A673 (cell line): ENCODE data around the gene INCENP. TPM values are rescaled to one million over a fixed set of nuclear protein-coding genes. Genes with fewer than 3 reads are reported as not detected.
"Not testable (repeated sequence)": the region's sequence is repeated elsewhere in the genome, so short reads cannot be mapped to it uniquely, and the experiment has no call there.

ENCODE experiments used
- BruUV-seq: library from RNA; stranded (reverse); fragments of 400-500 nt; replicated peaks from 2 replicates; lab custom pipeline; 2021; lab: Mats Ljungman, UMichigan
- CTCF ChIA-PET: fragments of 300-600 bp; sonication (Branson Sonifier 250); formaldehyde crosslinking; loops from one replicate; lab custom pipeline; 2022; ENCODE audit warnings: antibody characterized with exemption; lab: Charles Lee
- POLR2A ChIA-PET: fragments of 300-600 bp; sonication (Branson Sonifier 250); formaldehyde crosslinking; loops from one replicate; lab custom pipeline; 2022; ENCODE audit warnings: antibody characterized with exemption; ENCODE audit not compliant: low non-redundant PET; lab: Charles Lee
- DNase-seq: peaks from one replicate; pipeline ENCODE4 v3.0.0-alpha.2; 2015; ENCODE audit warnings: low spot score
- H3K27ac ChIP-seq: fragments of 200-600 bp; sonication (generic); 2 replicates; pipeline ENCODE4 v1.5.1; 2016; ENCODE audit warnings: mixed run types, low read depth, mild to moderate bottlenecking, mixed read lengths, antibody characterized with exemption, low read length; ENCODE audit not compliant: poor library complexity, severe bottlenecking
- H3K27me3 ChIP-seq: fragments of 200-600 bp; sonication (generic); replicated peaks from 2 replicates; pipeline ENCODE4 v1.6.1; 2017; ENCODE audit warnings: mixed run types, low read depth, mild to moderate bottlenecking, mixed read lengths, antibody characterized with exemption, low read length; ENCODE audit not compliant: insufficient read depth, poor library complexity
- H3K36me3 ChIP-seq: fragments of 200-600 bp; sonication (generic); 2 replicates; pipeline ENCODE4 v1.6.1; 2016; ENCODE audit warnings: mixed run types, mild to moderate bottlenecking, mixed read lengths, antibody characterized with exemption, low read length; ENCODE audit not compliant: insufficient read depth, poor library complexity, severe bottlenecking
- H3K4me1 ChIP-seq: fragments of 200-600 bp; sonication (generic); 2 replicates; pipeline ENCODE4 v1.6.1; 2017; ENCODE audit warnings: mixed run types, mild to moderate bottlenecking, mixed read lengths, antibody characterized with exemption, low read length; ENCODE audit not compliant: insufficient read depth, poor library complexity, severe bottlenecking
- H3K4me3 ChIP-seq: fragments of 200-600 bp; sonication (generic); 2 replicates; pipeline ENCODE4 v1.5.1; 2016; ENCODE audit warnings: low read depth, mixed run types, mild to moderate bottlenecking, mixed read lengths, low read length; ENCODE audit not compliant: poor library complexity, severe bottlenecking
- H3K9me3 ChIP-seq: fragments of 200-600 bp; sonication (generic); 2 replicates; pipeline ENCODE4 v1.6.1; 2016; ENCODE audit warnings: mixed run types, low read depth, mild to moderate bottlenecking, mixed read lengths, antibody characterized with exemption, low read length; ENCODE audit not compliant: poor library complexity, severe bottlenecking
- CTCF ChIP-seq: fragments of 300-800, 200-600 bp; sonication (generic); conservative IDR thresholded peaks from 2 replicates; pipeline ENCODE4 v1.5.1; 2017; ENCODE audit warnings: low read depth, mild to moderate bottlenecking, antibody characterized with exemption, low read length, moderate library complexity, mixed read lengths
- EZH2 ChIP-seq: fragments of 200-600 bp; sonication (generic); IDR thresholded peaks from 2 replicates; pipeline ENCODE4 v1.6.1; 2017; ENCODE audit warnings: borderline replicate concordance, low read depth, mild to moderate bottlenecking, mixed read lengths, antibody characterized with exemption, low read length; ENCODE audit not compliant: poor library complexity, severe bottlenecking
- intact Hi-C: fragments of 100-400 bp; cut with micrococcal nuclease; formaldehyde crosslinking; loops from one replicate; pipeline ENCODE4 v1.10.0; 2022; ENCODE audit not compliant: unreplicated experiment
- total RNA-seq: library from RNA; stranded (reverse); gene quantifications from 2 replicates; pipeline ENCODE4 v1.2.3, GENCODE V29; 2021

The INCENP gene
- total RNA-seq, 1 experiment from 2014 or later, result 233 TPM

- Histone ChIP-seq H3K27me3 (no peaks in the 10 kb centered on the region), H3K4me1 (peaks cover 6% of the 10 kb centered on the region), H3K9me3 (no peaks in the 10 kb centered on the region), H3K36me3 (no peaks in the 10 kb centered on the region), H3K27ac (no peak overlapping the region), H3K4me3 (no peak overlapping the region)
- intact Hi-C loops, result loop anchor here (1.0 to 5.0 kb wide), 4 partner anchors 114 to 210 kb away; partner anchors contain the start of gene FTH1
- ChIA-PET CTCF (interaction anchor here (0.5 to 2.4 kb wide), 22 partner anchors 18 to 286 kb away, joined by 3 to 82 read pairs (median 4); partner anchors contain the start of genes BEST1, FTH1 and RAB3IL1), POLR2A (interaction anchor here (0.7 kb wide), 1 partner anchor 109 kb away, joined by 4 read pairs; no protein-coding TSS in a partner anchor)
- TF ChIP-seq CTCF (peak; percentile 97), EZH2 (no peak)
- BruUV-seq, result no TSS peak
- peak; percentile 74 for DNase-seq
These were observed 42.2 kb upstream of the INCENP start for GRCh38 chr11:62081378-62082291.

- Histone ChIP-seq H3K27me3 (no peaks in the 10 kb centered on the region), H3K36me3 (no peaks in the 10 kb centered on the region), H3K4me1 (peaks cover 6% of the 10 kb centered on the region), H3K27ac (no peak overlapping the region), H3K4me3 (no peak overlapping the region), H3K9me3 (no peaks in the 10 kb centered on the region)
- TF ChIP-seq CTCF (no peak), EZH2 (no peak)
- BruUV-seq, result no TSS peak
- intact Hi-C loops, result loop anchor here (1.0 to 5.0 kb wide), 4 partner anchors 115 to 211 kb away; partner anchors contain the start of gene FTH1
- DNase-seq, result no peak
- CTCF ChIA-PET, result interaction anchor here (0.6 to 2.4 kb wide), 20 partner anchors 18 to 286 kb away, joined by 3 to 82 read pairs (median 6); partner anchors contain the start of genes BEST1, FTH1 and RAB3IL1
- POLR2A ChIA-PET, result interaction anchor here (0.7 kb wide), 1 partner anchor 109 kb away, joined by 4 read pairs; no protein-coding TSS in a partner anchor
These were observed 41.5 kb upstream of the INCENP start for GRCh38 chr11:62082292-62082657.

GRCh38 chr11:62084801-62085200 is 39.0 kb upstream of the INCENP start:
- BruUV-seq, H3K36me3 ChIP-seq, H3K4me3 ChIP-seq, H3K27me3 ChIP-seq, DNase-seq, H3K27ac ChIP-seq, H3K4me1 ChIP-seq, CTCF ChIA-PET: not testable (repeated sequence)
- intact Hi-C loops, result loop anchor here (5.0 kb wide), 1 partner anchor 118 kb away; the partner anchor contains the start of gene FTH1
- POLR2A ChIA-PET, result interaction anchor here (0.6 kb wide), 1 partner anchor 23 kb away, joined by 3 read pairs; no protein-coding TSS in a partner anchor
- peaks cover 12% of the 10 kb centered on the region for H3K9me3 ChIP-seq
